ENCODE results near the gene DPRX. TPM values are rescaled to one million over a fixed set of nuclear protein-coding genes. Genes with fewer than 3 reads are reported as not detected.

Gene DPRX
- total RNA-seq, 4 donors from 2014 or later = not detected

DNA sequence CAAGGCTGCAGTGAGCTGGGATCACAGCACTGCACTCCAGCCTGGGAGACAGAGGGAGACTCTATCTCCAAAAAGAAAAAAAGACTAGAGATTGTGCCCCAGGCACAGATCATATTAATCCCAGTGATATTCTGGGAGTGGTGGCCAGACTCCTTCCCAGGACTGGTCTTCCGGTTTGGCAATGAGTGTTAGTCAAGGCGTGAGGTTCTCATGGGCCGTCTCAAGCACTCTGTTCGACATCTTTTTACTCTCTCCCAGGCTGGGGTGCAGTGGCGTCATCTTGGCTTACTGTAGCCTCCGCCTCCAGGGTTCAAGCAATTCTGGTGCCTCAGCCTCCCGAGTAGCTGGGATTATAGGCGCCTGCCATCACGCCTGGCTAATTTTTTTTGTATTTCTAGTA lies 5.3 kb upstream of the DPRX start:
- DNase-seq = no peak
- WGBS, 2 donors = 58 to 61% methylated on average over 8 to 9 of the region's 9 CpGs
- Histone ChIP-seq H3K27ac (no peak overlapping the region), H3K36me3 (no peaks in the 10 kb centered on the region), H3K27me3 (no peaks in the 10 kb centered on the region), H3K4me1 (no peaks in the 10 kb centered on the region), H3K9me3 (no peaks in the 10 kb centered on the region), H3K4me3 (replicated peaks in 1 of 3) (no peak overlapping the region)
- TF ChIP-seq POLR2A (IDR thresholded peaks at IDR 0.05) = no peak
- TF ChIP-seq, protein P1, sequence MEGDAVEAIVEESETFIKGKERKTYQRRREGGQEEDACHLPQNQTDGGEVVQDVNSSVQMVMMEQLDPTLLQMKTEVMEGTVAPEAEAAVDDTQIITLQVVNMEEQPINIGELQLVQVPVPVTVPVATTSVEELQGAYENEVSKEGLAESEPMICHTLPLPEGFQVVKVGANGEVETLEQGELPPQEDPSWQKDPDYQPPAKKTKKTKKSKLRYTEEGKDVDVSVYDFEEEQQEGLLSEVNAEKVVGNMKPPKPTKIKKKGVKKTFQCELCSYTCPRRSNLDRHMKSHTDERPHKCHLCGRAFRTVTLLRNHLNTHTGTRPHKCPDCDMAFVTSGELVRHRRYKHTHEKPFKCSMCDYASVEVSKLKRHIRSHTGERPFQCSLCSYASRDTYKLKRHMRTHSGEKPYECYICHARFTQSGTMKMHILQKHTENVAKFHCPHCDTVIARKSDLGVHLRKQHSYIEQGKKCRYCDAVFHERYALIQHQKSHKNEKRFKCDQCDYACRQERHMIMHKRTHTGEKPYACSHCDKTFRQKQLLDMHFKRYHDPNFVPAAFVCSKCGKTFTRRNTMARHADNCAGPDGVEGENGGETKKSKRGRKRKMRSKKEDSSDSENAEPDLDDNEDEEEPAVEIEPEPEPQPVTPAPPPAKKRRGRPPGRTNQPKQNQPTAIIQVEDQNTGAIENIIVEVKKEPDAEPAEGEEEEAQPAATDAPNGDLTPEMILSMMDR (IDR thresholded peaks at IDR 0.05) = no peak
- intact Hi-C loops (cut with DNase I) = no loop called here

DNA sequence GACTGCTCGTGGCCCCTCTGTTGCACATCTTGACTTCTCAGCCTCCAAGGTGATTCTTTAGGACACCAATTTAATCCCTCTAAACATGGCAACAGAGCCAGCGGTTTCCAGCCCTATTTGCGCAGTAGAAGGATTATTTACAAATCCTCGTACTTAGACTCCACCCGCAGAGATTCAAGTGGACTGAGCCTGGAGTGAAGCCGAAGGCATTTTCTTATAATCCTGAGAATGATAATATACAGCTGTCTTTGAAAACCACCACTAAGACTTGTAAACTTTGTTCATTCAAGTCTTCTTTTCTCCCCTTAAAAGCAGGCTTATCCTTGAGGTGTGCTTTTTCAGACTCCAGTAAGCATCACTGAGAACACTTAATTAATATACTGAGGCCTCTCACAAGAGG lies 4.8 kb upstream of the DPRX start:
- DNase-seq = no peak

DNA sequence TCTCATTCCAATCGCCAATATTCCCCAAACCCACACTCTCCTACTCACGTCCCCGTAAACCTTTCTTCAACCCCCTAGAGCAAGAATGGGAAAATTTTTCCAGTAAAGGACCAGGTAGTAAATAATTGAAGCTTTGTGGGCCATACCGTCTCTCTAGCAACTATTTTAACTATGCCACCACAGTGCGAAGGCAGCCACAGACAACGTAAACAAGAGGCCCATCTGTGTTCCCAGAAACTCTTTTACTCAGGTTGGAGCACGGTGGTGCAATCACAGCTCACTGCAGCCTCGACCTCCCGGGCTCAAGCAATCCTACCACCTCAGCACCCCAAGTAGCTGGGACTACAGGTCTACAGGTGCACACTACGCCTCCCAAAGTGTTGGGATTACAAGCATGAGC lies 3.0 kb downstream of the DPRX start:
- H3K27me3 ChIP-seq = no peaks in the 10 kb centered on the region
- H3K27ac ChIP-seq = no peak overlapping the region
- H3K9me3 ChIP-seq = no peaks in the 10 kb centered on the region
- intact Hi-C loops (cut with DNase I) = no loop called here
- H3K36me3 ChIP-seq = no peaks in the 10 kb centered on the region
- 65 to 72% methylated on average over 9 to 10 of the region's 10 CpGs for WGBS, 2 donors
- H3K4me3 ChIP-seq (replicated peaks in 1 of 3) = no peak overlapping the region
- DNase-seq = no peak
- no peaks in the 10 kb centered on the region for H3K4me1 ChIP-seq
- TF ChIP-seq, protein P1 (IDR thresholded peaks at IDR 0.05) = no peak
- TF ChIP-seq POLR2A (IDR thresholded peaks at IDR 0.05) = no peak

More for the DNA sequence above, 4.8 kb upstream of the DPRX start:
- H3K4me3 ChIP-seq (replicated peaks in 1 of 3) = no peak overlapping the region
- H3K27ac ChIP-seq = no peak overlapping the region
- H3K36me3 ChIP-seq = no peaks in the 10 kb centered on the region
- H3K27me3 ChIP-seq = no peaks in the 10 kb centered on the region
- H3K4me1 ChIP-seq = no peaks in the 10 kb centered on the region
- WGBS, 2 donors = 50 to 57% methylated on average over 6 of the region's 6 CpGs
- intact Hi-C loops (cut with DNase I) = no loop called here
- TF ChIP-seq, protein P1 (IDR thresholded peaks at IDR 0.05) = no peak
- TF ChIP-seq POLR2A (IDR thresholded peaks at IDR 0.05) = no peak
- no peaks in the 10 kb centered on the region for H3K9me3 ChIP-seq

DNA sequence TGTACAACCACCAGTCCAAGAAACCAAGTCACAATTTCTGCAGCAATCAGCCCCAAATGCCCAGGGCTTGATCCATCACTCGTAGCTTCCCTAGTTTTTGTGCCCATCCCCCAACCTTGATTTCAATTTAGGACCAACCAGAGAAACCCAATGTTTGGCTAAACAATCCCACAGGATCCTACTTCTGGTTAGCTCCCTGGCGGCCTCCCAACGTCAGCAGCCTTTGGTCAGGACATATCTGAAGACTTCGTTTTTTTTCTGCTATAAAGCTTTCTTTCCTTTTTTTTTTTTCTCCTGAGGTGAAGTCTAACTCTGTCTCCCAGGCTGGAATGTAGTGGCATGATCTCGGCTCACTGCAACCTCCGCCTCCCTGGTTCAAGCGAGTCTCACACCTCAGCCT lies 7.7 kb downstream of the DPRX start:
- no peak overlapping the region for H3K4me3 ChIP-seq (replicated peaks in 1 of 3)
- no peak for TF ChIP-seq POLR2A (IDR thresholded peaks at IDR 0.05)
- TF ChIP-seq, protein P1 (IDR thresholded peaks at IDR 0.05) = no peak
- DNase-seq = no peak
- intact Hi-C loops (cut with DNase I) = no loop called here
- no peak overlapping the region for H3K27ac ChIP-seq
- WGBS, 2 donors = 79 to 84% methylated on average over 7 of the region's 7 CpGs
- H3K9me3 ChIP-seq = no peaks in the 10 kb centered on the region
- H3K27me3 ChIP-seq = no peaks in the 10 kb centered on the region
- H3K36me3 ChIP-seq = no peaks in the 10 kb centered on the region
- no peaks in the 10 kb centered on the region for H3K4me1 ChIP-seq

DNA sequence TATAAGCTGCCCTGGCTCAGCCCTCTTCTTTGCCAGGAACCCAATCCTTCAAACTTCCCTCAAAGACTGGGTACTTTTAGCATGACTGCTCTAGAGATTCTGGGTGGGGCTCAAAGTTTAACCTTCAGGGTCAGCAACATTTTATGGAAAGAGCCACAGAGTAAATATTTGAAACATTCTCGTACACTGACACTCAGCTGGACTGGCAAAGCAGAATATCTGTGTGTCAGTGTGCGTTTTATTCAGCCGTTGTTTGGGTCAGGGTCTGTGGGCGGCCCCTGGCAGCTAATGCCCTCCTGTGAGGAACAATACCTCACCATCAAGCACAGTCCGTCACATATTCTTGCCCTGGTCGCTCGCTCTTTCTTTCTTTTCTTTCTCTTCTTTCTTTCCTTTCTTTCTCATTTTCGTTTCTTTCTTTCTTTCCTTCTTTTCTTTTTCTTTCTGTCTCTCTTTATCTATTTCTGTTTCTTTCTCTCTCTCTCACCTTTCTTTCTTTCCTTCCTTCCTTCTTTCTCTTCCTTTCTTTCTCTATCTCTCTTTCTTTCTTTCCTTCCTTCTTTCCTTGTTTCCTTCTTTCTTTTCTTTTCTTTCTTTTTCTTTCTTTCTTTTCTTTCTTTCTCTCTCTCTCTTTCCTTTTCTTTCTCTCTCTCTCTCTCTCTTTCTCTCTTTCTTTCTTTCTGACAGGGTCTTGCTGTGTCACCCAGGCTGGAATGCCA lies 10.7 kb downstream of the DPRX start:
- TF ChIP-seq POLR2A (IDR thresholded peaks at IDR 0.05) = no peak
- TF ChIP-seq, protein P1 (IDR thresholded peaks at IDR 0.05) = no peak
- H3K36me3 ChIP-seq = no peaks in the 10 kb centered on the region
- 76 to 80% methylated on average over 8 of the region's 8 CpGs for WGBS, 2 donors
- H3K27me3 ChIP-seq = no peaks in the 10 kb centered on the region
- DNase-seq = no peak
- H3K9me3 ChIP-seq = no peaks in the 10 kb centered on the region
- H3K4me1 ChIP-seq = no peaks in the 10 kb centered on the region
- no peak overlapping the region for H3K27ac ChIP-seq
- intact Hi-C loops (cut with DNase I) = no loop called here
- H3K4me3 ChIP-seq (replicated peaks in 1 of 3) = no peak overlapping the region

Data from thyroid gland (tissue), 4 donors.